Heart left ventricle (tissue), 16 donors: Measurements from ENCODE around the gene ZNF106. TPM values are rescaled to one million over a fixed set of nuclear protein-coding genes. Genes with fewer than 3 reads are reported as not detected.

Experiments used
- ATAC-seq, 4 donors: fragments of 200-7000 bp; cut with Tn5 transposase; one replicate each; pipeline ENCODE4 v1.9.1; 2020 to 2022; ENCODE audit warnings: moderate library complexity in 4 of 4, mild to moderate bottlenecking in 3 of 4, moderate number of reproducible peaks in 1 of 4
- DNase-seq, 5 donors: peaks; one replicate each; pipeline ENCODE4 v3.0.0-alpha.2; 2020
- H3K27ac ChIP-seq, 12 donors: fragments of 200-600 bp; sonication (generic) in 4 of 12; one replicate each; pipeline versions ENCODE4 v1.5.0 to v1.8.0; 2016 to 2022; ENCODE audit warnings: mild to moderate bottlenecking in 2 of 12
- H3K27me3 ChIP-seq, 9 donors: fragments of 200-600 bp; sonication (generic) in 2 of 9; one replicate each; pipeline versions ENCODE4 v1.5.1 to v1.8.0; 2016 to 2022; ENCODE audit warnings: mild to moderate bottlenecking in 3 of 9
- H3K36me3 ChIP-seq, 9 donors: fragments of 200-600 bp; sonication (generic) in 2 of 9; one replicate each; pipeline versions ENCODE4 v1.5.0 to v1.8.0; 2018 to 2022; ENCODE audit warnings: mild to moderate bottlenecking in 2 of 9
- H3K4me1 ChIP-seq, 12 donors: fragments of 200-600 bp; sonication (generic) in 4 of 12; one replicate each; pipeline versions ENCODE4 v1.5.0 to v1.8.0; 2016 to 2022; ENCODE audit warnings: mild to moderate bottlenecking in 3 of 12
- H3K4me3 ChIP-seq, 12 donors: fragments of 200-600 bp; sonication (generic) in 4 of 12; one replicate each; pipeline versions ENCODE4 v1.5.0 to v1.8.0; 2017 to 2022; ENCODE audit warnings: mild to moderate bottlenecking in 9 of 12, moderate library complexity in 4 of 12
- H3K9me3 ChIP-seq, 12 donors: fragments of 200-600 bp; sonication (generic) in 4 of 12; one replicate each; pipeline versions ENCODE4 v1.5.0 to v1.8.0; 2016 to 2022; ENCODE audit warnings: mild to moderate bottlenecking in 1 of 12
- POLR2A ChIP-seq, 2 donors: fragments of 450-650 bp; IDR thresholded peaks; one replicate each; pipeline ENCODE4 v1.6.1; 2017; ENCODE audit warnings: antibody characterized with exemption in 2 of 2, mild to moderate bottlenecking in 2 of 2, moderate library complexity in 2 of 2
- WGBS, 4 donors: extraction: QIAGEN DNeasy Blood & Tissue Kit in 2 of 4; methylation state at CpG; one replicate each; pipeline versions ENCODE4 v1.1.5 to v1.1.7; 2013 to 2018; 5-methylcytosine and 5-hydroxymethylcytosine counted together
- intact Hi-C, 10 donors: fragments of 100-400 bp; cut with DNase I; formaldehyde crosslinking; loops; one replicate each; pipeline versions ENCODE4 v1.11.1 to v1.14.2; 2022
- polyA plus RNA-seq, 2 donors: library from polyadenylated mRNA; stranded (reverse); fragments of 200-250 nt; gene quantifications; one replicate each; pipeline ENCODE4 v1.2.3, GENCODE V29; 2013
- total RNA-seq, 9 donors: library from RNA; depleted of rRNA in 2 of 9; stranded (reverse); fragments of >200 nt in 2 of 9; fragmentation: NEBNext Ultra II Directional in 3 of 9; extraction: Animal tissue kit (Norgen Biotek cat#: 25700) in 3 of 9; gene quantifications; one replicate each; pipeline versions ENCODE4 v1.1.0 to v1.2.4, GENCODE V29; 2016 to 2023
- TF ChIP-seq, protein P1 (sequence below), 12 donors: fragments of 200-600 bp; sonication (generic) in 4 of 12; IDR thresholded peaks; one replicate each; pipeline versions ENCODE4 v1.5.0 to v1.8.0; 2018 to 2022; ENCODE audit warnings: antibody characterized with exemption in 12 of 12, mild to moderate bottlenecking in 5 of 12
- donor health status: ischemic (EF 13 %, LVEDD 7.1; RV severe dilation, severe dysfunction).
- donor health status: healthy with polysubstance abuse.
- donor health status: DM: no; HTN: yes; CAD: no.
- donor health status: DM: no; HTN: no; CAD: no.
- donor health status: ischemic (EF 25% LVEDD 6.9; RV normal size, moderate dysfunction).
- donor health status: ischemic (EF 25% LVEDD 5.7; RV mildly dilated, moderate dysfunction).
- donor health status: healthy.
- donor health status: DM: yes; HTN: yes; CAD: no.
- donor health status: ischemic (EF 35%, LVEDD 5.7; RV mildly dilated, moderate dysfunction).
- donor health status: nonischemic (EF 11% LVEDD 7.7; RV severe dilation, severe dysfunction).
- donor health status: DM: yes; HTN: yes; CAD: no.
- donor health status: PGD.
- donor health status: ischemic (EF 29% LVEDD 5.4; RV normal size, mild dysfunction).
- donor health status: nonischemic (EF 23%, LVEDD 6.1; RV moderate dilation, normal function).

Gene ZNF106
- total and polyA plus RNA-seq, 11 donors = 135 to 999 (median 705) TPM

- Histone ChIP-seq H3K4me3 (no peak overlapping the region), H3K4me1 (peaks cover 0 to 73% (median 30%) of the 10 kb centered on the region in 12 donors), H3K36me3 (peaks cover 0 to 15% (median 1%) of the 10 kb centered on the region in 9 donors), H3K27ac (no peak overlapping the region), H3K9me3 (no peaks in the 10 kb centered on the region), H3K27me3 (no peaks in the 10 kb centered on the region)
- DNase-seq = no peak
- TF ChIP-seq POLR2A (IDR thresholded peaks at IDR 0.05) = no peak
- TF ChIP-seq, protein P1, sequence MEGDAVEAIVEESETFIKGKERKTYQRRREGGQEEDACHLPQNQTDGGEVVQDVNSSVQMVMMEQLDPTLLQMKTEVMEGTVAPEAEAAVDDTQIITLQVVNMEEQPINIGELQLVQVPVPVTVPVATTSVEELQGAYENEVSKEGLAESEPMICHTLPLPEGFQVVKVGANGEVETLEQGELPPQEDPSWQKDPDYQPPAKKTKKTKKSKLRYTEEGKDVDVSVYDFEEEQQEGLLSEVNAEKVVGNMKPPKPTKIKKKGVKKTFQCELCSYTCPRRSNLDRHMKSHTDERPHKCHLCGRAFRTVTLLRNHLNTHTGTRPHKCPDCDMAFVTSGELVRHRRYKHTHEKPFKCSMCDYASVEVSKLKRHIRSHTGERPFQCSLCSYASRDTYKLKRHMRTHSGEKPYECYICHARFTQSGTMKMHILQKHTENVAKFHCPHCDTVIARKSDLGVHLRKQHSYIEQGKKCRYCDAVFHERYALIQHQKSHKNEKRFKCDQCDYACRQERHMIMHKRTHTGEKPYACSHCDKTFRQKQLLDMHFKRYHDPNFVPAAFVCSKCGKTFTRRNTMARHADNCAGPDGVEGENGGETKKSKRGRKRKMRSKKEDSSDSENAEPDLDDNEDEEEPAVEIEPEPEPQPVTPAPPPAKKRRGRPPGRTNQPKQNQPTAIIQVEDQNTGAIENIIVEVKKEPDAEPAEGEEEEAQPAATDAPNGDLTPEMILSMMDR (IDR thresholded peaks at IDR 0.05) = no peak
- no peak for ATAC-seq
- WGBS, 4 donors = 67 to 75% (median 71%) methylated on average over 4 of the region's 4 CpGs
- intact Hi-C loops = no loop called here
These were observed 16.6 kb upstream of the ZNF106 start for GRCh38 chr15:42507514-42507913.

DNA sequence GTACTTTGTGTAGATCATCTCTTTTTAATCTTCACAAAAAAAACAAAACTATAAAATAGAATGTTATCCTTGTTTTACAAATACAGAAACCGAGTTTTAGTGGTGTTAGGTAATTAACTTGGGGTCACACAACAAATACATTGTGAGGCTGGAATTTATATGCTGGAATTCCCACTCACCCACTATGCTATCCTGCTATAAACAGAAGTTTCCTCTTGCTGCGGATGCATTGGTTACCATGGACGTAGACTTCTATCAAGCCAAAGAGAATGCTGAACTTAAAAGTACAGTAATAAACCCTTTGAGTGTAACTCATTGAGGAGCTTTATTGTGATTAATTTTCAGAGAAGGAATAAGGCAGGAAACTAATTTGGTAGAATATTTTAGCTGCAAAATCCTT, 13.7 kb upstream of the ZNF106 start:
- H3K9me3 ChIP-seq = no peaks in the 10 kb centered on the region
- TF ChIP-seq, protein P1 (IDR thresholded peaks at IDR 0.05) = no peak
- TF ChIP-seq POLR2A (IDR thresholded peaks at IDR 0.05) = no peak
- H3K4me1 ChIP-seq = peaks cover 0 to 76% (median 29%) of the 10 kb centered on the region in 12 donors
- ATAC-seq (no peak), DNase-seq (no peak)
- 74 to 80% (median 77%) methylated on average over 3 of the region's 3 CpGs for WGBS, 4 donors
- no peak overlapping the region for H3K27ac ChIP-seq
- no peak overlapping the region for H3K4me3 ChIP-seq
- no peaks in the 10 kb centered on the region for H3K27me3 ChIP-seq
- peaks cover 0 to 13% (median 0%) of the 10 kb centered on the region in 9 donors for H3K36me3 ChIP-seq
- intact Hi-C loops = no loop called here

- no peak for ATAC-seq
- Histone ChIP-seq H3K4me3 (no peak overlapping the region), H3K36me3 (peaks cover 0 to 13% (median 0%) of the 10 kb centered on the region in 9 donors), H3K27ac (peak overlapping the region in 1 of 12 donors; percentile 53), H3K9me3 (no peaks in the 10 kb centered on the region), H3K4me1 (peaks cover 0 to 83% (median 33%) of the 10 kb centered on the region in 12 donors), H3K27me3 (no peaks in the 10 kb centered on the region)
- no peak for DNase-seq
- TF ChIP-seq, protein P1 (IDR thresholded peaks at IDR 0.05) = no peak
- no peak for TF ChIP-seq POLR2A (IDR thresholded peaks at IDR 0.05)
- intact Hi-C loops = no loop called here
- WGBS, 4 donors = 85 to 93% (median 89%) methylated on average over 1 of the region's 1 CpG
These were observed 12.9 kb upstream of the ZNF106 start for GRCh38 chr15:42503825-42504224.

- ATAC-seq = no peak
- peak overlapping the region in 1 of 12 donors; percentile 53 for H3K27ac ChIP-seq
- H3K27me3 ChIP-seq = no peaks in the 10 kb centered on the region
- H3K9me3 ChIP-seq = no peaks in the 10 kb centered on the region
- DNase-seq = no peak
- 55 to 66% (median 59%) methylated on average over 4 of the region's 4 CpGs for WGBS, 4 donors
- intact Hi-C loops = no loop called here
- TF ChIP-seq POLR2A (IDR thresholded peaks at IDR 0.05) = no peak
- TF ChIP-seq, protein P1 (IDR thresholded peaks at IDR 0.05) = no peak
- peaks cover 0 to 83% (median 26%) of the 10 kb centered on the region in 12 donors for H3K4me1 ChIP-seq
- no peak overlapping the region for H3K4me3 ChIP-seq
- H3K36me3 ChIP-seq = peaks cover 0 to 8% (median 0%) of the 10 kb centered on the region in 9 donors
These were observed 11.5 kb upstream of the ZNF106 start for GRCh38 chr15:42502477-42502876.
